Lung microvascular endothelial cell (primary cell): ENCODE data around the gene SYNGR3. TPM values are rescaled to one million over a fixed set of nuclear protein-coding genes. Genes with fewer than 3 reads are reported as not detected.
A peak's percentile ranks its signal among the peaks of the same experiment; 100 is the strongest.
"Not testable (repeated sequence)": the region's sequence is repeated elsewhere in the genome, so short reads cannot be mapped to it uniquely, and the experiment has no call there.

ENCODE experiments used
- DNase-seq, 2 donors: peaks; one replicate each; pipeline versions ENCODE4 v3.0.0 to v3.0.0-alpha.2; 2010; ENCODE audit warnings: low read depth in 2 of 2
- total RNA-seq: library from RNA; depleted of rRNA; stranded (reverse); fragments of >200 nt; gene quantifications from 2 replicates; pipeline ENCODE4 v1.2.1, GENCODE V29; 2014

Gene SYNGR3
- total RNA-seq, 1 donor from 2014 or later: 0.40 TPM

GRCh38 chr16:1959269-1960039 is 30.3 kb upstream of the SYNGR3 start, which contains the start of gene NDUFB10:
NDUFB10 (plus strand) TSS chr16:1959538; CDS start chr16:1959625, 87 bp downstream.
- peak; percentile 92 to 94 for DNase-seq

GRCh38 chr16:1960665-1961630 is 28.8 kb upstream of the SYNGR3 start:
- DNase-seq: peak in 1 of 2 donors; percentile 26

GRCh38 chr16:1961651-1962067 is 28.1 kb upstream of the SYNGR3 start:
- no peak for DNase-seq

- not testable (repeated sequence) for DNase-seq
Measured at GRCh38 chr16:1962161-1963153, 27.3 kb upstream of the SYNGR3 start.

GRCh38 chr16:1963806-1964505 is 25.8 kb upstream of the SYNGR3 start:
- DNase-seq: peak; percentile 47 to 68

GRCh38 chr16:1964506-1965395 is 25.0 kb upstream of the SYNGR3 start, which contains the start of gene RPS2:
RPS2 (minus strand) TSS chr16:1964826; CDS start chr16:1964625, 201 bp downstream.
- peak; percentile 99 for DNase-seq

GRCh38 chr16:1965396-1966001 is 24.3 kb upstream of the SYNGR3 start:
- no peak for DNase-seq

- DNase-seq: no peak
Measured at GRCh38 chr16:1966460-1966859, 23.3 kb upstream of the SYNGR3 start, which contains the start of gene RNF151. RNF151 (plus strand) TSS chr16:1966856; CDS start chr16:1966882, 26 bp downstream.

GRCh38 chr16:1968146-1968953 is 21.4 kb upstream of the SYNGR3 start:
- DNase-seq: no peak

GRCh38 chr16:1971796-1972489 is 17.8 kb upstream of the SYNGR3 start, which contains the start of gene TBL3:
TBL3 (plus strand) TSS chr16:1972053; CDS start chr16:1972165, 112 bp downstream.
- DNase-seq: peak; percentile 96 to 97

GRCh38 chr16:1972490-1972877 is 17.3 kb upstream of the SYNGR3 start:
- DNase-seq: peak in 1 of 2 donors; percentile 27

- no peak for DNase-seq
Measured at GRCh38 chr16:1973461-1974156, 16.2 kb upstream of the SYNGR3 start.

GRCh38 chr16:1974157-1975070 is 15.4 kb upstream of the SYNGR3 start:
- DNase-seq: no peak

GRCh38 chr16:1975432-1976215 is 14.1 kb upstream of the SYNGR3 start:
- DNase-seq: no peak

GRCh38 chr16:1976216-1976520 is 13.6 kb upstream of the SYNGR3 start:
- DNase-seq: no peak
